Stimulated activated CD4-positive, alpha-beta T cell treated with anti-CD3 and anti-CD28 coated beads, Interleukin-15, amount 100 ng/mL, for 1 hour (primary cell): ENCODE results near the gene FANCG.

Experiments
- DNase-seq, 2 donors: peaks; one replicate each; pipeline ENCODE4 v3.0.0-alpha.2; 2020; ENCODE audit warnings: low read depth in 1 of 2, low spot score in 1 of 2

FANCG gene

DNA sequence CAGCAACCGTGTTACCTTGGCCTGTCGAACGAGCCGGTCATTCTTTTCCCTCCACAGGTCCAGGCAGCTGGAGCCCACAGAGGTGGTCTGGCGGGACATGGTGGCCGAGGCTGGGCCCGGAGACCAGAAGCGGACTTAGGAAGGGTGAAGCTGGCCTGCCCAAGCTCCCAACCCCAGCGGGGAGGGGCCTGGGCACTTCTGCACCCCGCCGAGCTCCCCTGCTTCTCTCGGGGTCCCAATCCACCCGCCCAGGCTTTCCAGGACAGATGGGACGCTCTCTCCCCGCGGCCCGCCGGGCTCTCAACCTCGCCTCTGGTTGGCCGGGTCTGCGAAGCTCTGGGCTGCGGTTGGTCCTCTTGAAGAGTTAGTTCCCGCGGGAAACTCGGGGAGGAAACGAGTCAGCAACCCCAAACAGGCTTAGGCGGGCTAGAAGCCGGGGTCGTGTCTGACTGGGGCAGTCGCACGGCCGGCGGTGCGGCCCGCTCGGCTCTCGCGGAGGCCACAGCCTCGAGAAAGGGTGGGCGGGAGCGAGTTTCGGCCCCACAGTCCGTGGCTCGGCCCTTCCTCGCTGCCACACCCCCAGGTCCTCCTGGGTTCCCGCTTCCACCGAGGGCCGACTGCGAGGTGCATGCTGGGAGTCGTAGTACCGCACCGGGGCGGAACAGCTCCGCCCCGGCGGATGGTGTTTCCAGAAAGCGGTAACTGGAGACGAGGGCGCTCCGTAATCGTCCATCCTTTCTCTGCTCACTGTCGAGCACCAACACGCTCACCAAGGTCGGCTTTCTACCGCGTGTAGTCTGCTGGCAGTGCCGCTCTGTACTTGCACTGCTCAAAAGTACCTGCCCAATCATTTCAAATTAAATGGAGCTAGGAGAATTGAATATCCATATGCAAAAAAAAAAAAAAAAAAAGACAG is at the start of gene FANCG:
Gene FANCG (minus strand): TSS at position 517 of the 916 bp plus-strand sequence. CDS start 418 bp downstream, at position 99.
- peak; percentile 66 to 72 for DNase-seq

DNA sequence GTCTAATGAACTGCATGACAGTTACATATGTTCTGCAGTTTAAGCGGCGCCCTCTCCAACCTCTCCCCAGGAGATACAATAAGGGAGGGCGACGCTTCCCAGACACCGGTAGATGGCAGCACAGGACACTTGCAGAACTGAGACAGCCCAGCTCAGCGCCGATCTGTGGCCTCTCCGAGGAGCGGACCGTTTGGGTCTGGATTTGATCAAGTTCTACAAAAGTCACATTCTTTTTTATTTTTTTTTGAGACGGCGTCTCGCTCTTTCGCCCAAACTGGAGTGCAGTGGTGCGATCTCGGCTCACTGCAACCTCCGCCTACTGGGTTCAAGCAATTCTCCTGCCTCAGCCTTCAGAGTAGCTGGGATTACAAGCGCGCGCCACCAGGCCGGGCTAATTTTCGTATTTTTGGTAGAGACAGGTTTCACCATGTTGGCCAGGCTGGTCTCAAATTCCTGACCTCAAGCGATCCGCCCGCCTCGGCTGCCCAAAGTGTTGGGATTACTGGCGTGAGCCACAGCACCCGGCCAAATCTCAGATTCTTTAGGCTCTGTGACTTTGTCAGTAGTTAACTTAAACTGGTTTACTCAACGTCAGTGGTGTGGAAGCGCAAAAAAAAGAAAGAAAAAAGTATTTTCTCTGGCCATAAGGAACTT is 37.3 kb upstream of the FANCG start:
- DNase-seq = peak; percentile 54 to 68

DNA sequence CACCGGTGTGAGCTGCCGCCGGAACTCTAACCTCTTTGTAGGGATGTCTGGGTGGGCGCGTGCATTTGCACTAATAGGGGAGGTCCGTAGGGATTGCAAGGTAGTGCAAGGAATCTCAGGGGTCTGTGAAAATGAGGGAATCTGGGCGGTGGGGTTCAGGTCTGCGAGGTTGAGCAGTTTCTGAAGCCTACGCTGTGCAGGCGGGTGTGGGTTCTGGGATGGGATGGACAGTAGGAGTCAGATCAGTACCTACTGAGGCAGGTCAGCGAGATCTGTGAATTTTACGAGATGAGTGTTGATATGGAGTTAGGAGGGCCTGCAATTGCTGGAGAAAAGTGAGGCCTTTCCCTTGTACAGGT is 36.8 kb upstream of the FANCG start:
- no peak for DNase-seq

DNA sequence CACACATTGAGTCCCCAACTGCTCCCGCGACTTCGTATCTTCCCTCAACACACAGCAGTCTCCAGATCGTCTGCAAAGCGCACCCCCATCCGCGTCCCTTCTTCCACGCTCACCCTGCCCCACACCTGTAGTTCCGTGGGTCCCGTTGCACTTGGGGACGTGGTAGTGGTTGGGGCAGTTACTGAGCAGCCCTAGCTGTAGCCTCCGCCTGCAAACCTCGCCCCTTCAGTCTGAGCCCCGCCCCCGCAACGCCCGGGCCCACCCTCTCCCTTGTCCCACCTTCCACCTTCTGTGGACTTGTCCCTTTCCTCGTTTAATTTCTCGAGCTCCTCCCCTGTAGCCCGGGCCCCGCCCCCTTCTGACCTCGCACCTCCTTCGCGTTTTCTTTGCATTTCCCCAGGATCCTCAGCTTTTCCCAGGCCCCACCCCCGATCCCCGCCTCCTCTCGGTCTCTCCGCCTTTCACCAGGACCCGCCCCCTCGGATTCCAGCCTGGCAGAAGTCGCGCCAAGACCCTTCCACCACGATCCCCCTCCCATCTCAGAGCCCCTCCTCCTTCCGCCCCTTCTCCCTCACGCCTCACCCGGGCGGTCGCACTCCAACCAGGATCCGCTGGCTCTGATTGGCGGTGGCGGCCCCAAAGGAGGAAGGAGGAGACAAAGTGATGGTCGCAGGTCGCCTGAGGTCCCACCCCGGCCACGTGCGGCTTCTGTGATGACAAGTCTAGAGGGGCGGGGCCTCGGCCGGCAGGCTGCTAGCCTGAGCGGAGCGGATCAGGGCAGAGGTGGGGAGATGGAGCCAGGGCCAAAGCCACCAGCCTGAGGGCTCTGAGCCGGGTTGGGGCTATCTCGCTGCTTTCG is 36.2 kb upstream of the FANCG start, which contains the start of gene ATOSB:
Gene ATOSB (minus strand): TSS at position 183 of the 859 bp plus-strand sequence. CDS start 7,588 bp downstream, outside the sequence.
- peak; percentile 73 to 86 for DNase-seq

DNA sequence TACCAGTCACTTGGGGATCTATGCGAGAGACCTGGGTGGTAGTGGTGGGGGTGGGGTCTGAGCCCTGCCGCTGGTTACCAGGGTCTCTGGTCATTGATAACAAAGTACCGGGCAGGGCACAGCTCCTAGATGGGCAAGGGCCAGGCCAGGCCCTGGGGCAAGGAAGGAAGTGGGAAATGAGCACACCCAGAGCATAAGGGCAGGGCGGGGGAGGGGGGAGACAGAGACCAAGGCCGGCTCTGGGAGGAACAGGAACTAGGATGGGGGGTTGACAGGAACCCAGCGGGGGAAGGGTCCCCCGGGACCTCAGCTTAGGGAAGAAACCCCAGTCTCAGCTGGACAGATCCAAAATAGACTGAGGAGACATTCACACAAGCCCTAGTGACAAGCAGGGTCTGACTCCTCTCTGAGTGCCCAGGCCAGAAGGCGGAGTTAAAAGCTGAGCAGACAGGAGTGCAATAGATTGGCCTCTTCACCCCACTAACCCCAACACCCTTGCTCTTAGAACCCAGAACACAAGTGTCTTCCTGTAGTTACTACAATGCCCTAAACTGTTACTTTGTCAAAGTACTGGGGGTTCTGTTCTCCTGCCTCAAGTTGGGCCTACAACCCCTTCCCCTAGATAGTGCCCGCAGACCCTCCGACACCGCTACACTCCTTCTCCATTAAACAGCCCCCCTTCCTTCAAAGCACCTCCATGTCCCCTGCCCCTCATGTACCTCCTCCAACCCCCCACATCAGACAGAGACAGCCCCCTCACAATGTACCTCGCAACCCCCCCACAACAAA is 35.3 kb upstream of the FANCG start:
- no peak for DNase-seq

DNA sequence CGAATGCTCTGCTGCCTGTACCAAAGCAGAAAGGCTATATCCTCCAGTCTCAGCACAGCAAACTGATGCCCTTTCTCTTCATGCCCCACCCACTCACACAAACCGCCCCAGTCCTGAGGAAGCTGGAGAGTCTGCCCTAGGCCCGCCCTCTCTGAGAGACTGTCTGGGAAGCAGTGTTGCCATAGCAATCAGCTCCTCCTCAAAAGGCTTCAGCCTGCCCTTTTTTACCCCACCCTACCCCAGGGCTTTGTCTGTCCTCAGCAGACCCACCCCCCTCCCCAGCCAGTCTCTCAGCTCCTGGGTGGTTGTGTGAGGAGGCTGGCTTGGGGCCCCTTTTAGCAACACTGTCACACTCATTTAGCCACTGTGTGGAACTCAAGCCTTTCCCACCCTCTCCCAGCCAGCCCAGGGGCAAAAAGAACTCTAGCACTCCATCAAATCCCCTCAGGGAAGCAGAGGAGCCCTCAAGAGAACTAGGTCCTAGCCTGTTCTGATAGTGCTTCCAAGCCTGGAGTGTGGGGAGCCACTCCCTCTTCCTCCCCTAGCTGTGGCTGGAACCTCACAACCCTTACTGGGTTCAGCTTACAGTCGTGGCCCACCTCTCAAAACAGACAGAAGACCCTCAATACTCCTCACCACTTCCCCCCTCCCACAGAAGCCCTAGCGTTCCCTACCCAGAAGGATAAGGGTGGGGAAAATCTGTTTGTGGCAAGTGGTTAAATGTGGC is 34.5 kb upstream of the FANCG start:
- peak in 1 of 2 donors; percentile 36 for DNase-seq

DNA sequence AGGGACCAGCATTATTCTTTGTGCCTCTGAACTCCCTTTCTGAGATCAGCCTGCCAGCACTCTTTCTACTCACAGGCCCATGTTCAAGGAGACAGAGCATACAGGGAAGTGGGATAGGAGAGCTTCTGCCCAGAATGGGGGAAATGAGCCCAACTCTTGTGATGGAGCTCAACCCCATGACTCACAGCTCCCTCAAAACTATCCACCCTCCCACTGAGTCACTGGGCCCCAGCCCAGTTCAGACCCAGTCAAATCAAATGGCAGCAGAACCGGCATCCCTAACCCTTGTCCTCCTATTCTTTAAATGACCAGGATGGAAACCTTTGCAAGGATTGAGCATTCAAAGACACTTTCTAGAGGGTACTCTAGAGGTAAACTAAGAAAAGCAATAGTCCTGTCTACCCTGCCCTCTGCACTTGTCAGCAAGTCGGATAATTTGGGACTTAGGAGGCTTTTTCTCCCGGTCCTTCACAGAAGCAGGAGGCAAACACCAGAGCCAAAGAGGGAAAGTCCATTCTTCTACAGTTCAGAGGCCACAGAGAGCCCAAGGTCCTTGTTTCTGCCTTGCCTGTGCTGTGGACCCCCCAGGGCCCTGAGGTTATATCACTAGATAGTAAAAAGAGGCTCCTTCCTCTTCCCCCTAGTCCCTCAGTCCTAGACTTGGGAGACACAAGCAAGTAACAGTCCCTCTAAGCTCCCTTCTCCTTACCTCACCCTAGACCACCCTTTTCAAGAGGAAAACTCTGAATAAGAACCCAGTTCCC is 32.7 kb upstream of the FANCG start:
- no peak for DNase-seq

DNA sequence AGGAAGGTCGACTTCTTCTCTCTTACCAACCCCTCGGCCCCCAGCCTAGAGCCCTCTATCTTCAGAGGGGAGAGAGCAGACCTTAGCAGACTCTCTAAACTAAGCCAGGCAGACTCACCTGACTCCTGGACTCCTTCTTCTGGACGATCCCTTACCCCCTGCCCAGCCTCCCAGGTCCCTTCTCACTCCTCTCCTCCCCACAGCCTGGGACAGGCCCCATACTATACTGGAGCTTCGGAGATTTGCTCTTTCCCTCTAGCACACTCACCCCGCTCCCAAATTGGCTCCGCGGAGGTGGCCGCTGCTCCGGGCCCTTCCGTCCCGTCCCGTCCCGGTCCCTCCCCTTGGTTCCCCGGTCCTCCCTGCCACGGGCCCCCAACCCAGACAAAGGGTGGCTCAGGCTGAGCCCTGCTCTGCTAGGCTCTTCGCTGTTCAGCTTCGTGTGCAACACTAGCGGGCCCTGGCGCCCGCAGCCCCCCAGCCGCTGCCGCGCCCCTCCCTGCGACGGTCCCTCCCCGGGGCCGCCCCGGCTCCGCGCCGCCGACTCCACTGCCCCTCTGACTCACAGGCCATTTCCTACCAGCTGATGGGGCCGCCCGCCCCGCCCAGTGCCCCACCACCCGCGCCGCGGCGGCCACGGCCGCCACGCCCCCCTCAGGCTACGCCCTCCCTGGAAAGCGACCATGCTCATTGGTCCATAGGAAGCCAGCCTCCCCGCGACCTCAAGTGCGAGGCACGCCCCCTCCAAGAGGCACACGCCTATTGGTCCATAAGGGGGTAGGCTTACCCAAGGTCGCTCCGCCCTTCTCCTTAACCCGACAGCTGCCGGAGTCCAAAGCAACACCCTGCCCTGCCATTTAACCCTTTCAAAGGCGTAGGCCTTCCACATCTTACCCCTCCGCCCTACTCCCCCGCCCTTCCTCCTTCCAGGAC is 31.5 kb upstream of the FANCG start:
- peak; percentile 92 to 93 for DNase-seq

DNA sequence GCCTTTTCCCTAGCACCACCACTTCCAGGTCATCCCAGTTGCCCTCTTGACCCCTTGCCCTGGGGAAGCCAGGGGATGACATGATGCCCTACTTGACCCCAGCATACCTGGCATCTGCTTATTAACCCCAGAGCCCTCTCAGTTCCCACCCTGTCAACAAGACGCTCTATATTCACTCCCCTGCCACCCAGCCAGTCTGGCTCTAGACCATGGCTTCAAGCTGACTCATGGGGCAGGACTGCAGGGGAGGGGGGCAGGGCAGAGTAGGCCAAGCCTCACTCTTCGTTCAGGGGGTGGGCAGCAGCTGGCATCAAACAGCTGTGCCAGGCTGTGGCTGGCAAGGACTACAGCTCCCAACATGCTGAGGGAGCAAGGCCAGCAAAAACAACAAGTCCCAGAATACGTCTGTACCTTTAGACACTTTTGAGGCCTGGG is 30.6 kb upstream of the FANCG start:
- no peak for DNase-seq

DNA sequence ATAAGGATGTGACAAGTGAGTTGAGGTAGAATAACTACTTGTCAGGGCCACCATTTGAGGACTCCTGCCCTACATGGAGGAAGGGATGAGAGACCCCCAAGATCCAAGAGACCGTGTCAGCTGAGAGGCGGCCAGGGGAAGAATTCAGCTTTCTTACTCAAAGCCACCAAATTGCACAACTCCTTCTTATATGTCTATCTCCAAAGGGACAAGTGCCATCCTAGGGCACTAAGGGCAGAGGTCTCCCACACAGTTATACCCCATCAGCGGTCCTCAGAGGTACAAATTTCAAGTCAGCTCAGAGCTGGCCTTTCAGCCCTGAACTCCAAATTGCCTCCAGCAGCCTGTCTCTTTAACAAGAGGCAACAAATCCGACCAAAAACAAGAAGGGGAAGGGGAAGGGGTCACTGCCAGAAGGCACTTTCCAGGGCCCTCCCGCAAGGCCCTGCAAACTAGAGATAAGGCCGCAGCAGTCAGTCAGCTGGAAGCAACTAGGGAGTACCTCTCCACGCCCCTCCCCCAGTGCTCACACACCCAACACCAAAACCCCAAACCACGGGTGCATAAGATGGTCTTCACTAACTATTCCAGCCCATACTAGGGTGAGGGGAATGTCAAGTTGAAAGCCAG is 29.3 kb upstream of the FANCG start:
- no peak for DNase-seq

DNA sequence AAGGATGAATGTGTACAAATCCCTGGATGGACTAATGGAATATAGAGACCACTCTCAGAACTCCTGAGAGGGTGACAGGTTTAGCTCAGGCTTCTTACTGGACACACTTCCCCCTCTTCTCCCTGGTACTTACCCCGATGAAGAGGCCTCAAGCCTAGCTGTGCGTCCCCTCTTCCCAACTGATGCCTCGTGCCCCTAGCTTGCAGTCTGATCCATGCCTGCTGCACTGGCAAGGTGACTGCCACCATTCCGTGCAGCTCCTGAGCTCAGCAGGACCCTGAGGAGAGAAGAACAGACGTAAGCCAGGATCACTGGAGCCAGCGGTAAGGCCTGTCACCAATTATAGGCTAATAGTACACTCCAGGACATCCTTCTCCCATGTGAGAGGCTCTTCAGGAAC is 28.7 kb upstream of the FANCG start:
- DNase-seq = no peak

DNA sequence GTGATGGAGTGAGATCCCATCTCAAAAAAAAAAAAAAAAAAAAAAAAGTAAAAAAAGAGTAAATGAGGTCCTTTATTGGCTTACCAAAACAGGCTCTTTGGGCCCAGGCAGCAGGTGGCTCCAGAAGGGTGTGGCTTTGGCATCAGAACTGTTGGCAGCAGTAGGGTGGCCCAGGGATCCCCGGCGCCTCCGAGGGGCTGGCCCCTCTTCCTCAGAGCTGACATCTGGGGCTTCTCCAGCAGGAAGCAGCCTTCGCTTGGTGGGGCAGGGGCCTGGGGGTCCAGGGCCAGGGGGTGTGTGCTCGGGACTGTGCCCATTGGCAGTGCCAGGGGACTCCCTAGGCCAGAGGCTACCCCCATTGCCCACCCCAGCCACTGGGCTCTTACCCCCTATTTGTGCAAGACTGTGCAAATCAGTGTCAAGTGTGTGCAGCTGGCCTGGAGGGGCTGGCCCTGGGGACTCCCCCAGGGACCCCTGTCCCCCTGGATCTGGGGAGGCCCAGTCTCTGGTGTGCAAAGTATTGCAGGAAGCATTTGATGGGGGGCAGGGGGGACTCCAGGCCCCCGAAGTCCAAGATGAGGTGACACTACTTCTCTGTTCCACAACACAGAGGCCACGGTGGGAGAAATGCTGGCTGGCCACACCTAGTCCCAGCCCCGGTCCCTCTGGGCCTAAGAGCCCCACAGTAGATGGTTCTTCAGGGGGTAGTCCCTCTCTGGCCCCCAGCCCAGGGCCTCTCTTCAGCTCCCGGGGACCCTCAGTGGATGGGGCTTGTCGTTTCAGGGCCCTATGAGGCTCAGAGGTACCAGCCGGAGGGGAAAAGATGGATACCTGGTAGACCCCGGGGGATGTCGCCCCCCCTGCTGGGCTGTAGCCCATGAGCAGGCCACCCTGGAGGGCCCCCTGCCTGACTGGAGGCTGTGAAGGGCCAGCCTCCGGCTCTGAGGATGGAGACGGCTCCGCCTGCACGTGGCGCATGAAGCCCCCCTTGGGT is 27.9 kb upstream of the FANCG start:
- DNase-seq = no peak

DNA sequence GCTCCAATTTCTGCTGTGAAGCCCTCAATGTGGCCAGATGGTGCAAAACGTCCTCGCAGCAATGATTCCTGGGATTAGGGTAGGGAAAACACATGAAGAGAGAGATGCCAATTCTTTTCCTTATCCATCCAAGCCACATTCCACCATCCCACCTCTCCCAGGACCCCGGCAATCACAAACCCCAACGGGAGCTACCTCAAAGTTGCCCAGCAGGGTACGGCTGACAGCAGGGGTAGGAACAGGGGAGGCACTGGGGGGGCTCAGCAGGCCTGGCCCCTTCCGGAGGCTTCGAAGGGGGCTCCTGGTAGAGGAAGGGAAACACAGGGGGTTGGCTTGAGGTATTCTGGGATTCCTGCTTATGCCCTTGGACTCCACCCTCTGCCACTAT is 26.6 kb upstream of the FANCG start:
- DNase-seq = no peak

DNA sequence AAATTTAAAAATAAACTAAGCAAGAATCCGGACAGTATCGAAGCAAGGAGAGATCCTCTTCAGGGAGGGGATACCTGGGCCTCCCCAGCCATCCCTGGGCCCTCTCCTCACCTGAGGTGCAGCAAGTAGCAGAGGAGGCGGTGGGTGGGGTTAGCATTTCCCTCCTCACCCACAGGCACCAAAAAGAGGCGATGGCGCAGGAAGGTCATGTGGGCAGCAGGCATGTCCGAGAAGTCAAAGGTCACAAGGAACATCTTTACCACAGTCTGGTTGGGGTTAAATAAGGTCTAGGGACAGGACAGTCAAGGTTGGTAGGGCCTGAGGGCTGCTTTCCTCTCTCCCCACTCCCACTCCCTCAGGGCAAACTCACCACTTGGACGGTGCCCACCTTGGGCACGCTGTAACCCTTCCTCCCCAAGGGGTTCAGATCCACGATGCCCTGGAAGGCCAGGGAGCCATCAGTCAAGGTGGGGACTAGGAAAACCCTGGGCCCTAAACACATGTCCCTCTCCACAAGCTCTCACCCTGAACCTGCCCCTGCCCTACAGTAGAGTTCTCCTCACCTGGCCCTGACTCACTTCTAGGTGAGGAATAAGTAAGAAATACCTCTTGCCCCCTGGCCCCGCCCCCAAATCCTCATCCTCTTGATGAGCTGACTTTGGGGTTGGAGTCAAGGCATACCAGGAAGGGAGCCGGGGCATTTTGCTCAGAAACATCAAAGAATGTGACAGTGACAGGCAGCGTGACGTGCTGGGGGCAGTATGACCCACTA is 26.0 kb upstream of the FANCG start:
- no peak for DNase-seq

DNA sequence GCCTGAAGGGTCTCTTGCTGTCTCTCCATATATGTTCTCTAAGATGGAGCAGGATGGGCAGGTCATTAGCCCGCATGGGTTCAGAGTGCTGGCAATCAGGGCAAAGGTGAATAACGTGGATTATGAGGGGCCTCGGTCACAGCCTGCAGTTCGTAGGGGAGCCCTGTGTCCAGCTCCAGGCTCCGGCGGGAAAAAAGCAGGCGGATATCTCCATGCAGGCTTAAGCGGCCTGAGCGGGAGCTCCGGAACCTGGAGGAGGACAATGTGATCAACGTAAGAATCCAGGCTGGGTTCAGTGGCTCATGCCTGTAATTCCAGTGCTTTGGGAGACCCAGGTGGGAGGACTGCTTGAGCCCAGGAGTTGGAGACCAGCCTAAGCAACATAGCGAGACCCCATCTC is 25.4 kb upstream of the FANCG start:
- no peak for DNase-seq

DNA sequence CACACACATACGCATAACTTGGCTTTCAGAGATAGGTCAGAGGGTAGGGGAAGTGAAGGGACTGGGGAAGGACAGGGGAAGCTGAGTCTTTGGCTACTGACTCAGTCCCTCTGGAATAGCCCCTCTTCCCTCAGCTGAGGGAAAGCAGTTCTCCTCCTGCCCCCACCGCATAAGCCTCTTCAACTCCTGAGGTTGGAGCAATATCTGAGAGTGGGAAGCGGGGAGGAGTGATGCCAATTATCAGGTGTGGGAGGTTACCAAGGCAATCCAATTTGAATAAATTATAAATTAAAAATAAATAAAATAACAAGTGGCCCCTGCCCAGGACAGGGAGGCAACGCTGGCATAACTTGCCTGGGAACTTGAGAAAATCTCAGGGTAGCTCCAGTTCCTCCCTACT is 24.8 kb upstream of the FANCG start:
- DNase-seq = no peak
